Measurements from ENCODE around the gene ZNF263.

ZNF263 gene

DNA sequence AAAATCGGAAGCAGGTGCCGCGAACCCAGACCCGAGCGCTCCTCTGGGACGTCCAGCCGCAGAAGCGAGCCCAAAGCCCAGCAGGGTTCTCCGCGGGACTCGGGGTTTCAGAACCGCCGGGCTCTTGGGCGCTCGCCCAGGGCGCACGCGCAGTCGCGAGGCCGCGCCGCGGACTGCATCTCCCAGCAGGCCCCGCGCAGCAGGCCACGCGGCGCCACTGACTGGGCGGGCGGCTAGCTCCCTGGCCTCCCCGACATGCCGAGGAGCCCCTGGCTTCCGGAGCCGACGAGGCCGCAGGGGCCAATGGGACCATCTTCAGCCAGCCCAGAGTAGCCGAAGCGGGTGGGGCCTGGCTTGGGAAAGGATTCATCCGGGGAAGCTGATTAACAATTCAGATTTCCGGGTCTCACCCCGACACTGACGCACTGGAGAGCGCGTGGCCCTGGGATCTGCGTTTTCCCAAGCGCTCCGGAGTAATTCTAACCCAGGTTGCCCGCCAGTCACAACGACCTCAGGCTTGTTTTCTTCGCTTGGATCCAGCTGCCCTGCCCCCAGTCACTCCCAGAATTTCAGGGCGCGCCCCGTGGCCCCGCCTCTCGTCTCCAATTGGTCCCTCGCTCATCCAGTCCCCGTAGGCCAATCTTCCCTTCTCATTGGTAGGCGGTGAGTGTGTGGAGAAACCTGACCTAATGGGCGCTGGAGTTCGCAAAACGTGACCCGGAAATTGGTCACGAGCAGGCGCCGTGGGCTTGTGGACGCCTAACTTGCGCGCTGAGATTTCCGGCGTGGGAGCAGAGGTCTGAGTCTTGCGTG, at the start of gene ZNF263:
Gene ZNF263 (plus strand): TSS at position 762 of the 813 bp plus-strand sequence. CDS start 328 bp downstream, outside the sequence.
- DNase-seq = peak; percentile 92 to 94

DNA sequence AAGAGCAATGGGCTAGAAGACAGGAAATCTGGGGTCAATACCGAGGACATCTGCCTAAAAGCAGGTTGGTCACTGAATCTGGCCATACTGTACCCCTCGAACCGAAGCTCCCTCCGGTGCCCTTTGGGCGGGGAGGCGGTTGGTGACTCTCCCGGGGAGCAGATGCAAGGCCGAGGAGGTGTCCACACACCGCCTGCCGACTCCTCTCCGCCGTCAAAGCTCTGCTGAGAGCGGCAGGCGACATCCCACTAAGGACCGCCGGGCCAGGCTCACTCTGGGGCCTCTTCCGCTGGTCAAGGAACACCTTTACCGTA, 48.8 kb upstream of the ZNF263 start:
- DNase-seq = no peak

DNA sequence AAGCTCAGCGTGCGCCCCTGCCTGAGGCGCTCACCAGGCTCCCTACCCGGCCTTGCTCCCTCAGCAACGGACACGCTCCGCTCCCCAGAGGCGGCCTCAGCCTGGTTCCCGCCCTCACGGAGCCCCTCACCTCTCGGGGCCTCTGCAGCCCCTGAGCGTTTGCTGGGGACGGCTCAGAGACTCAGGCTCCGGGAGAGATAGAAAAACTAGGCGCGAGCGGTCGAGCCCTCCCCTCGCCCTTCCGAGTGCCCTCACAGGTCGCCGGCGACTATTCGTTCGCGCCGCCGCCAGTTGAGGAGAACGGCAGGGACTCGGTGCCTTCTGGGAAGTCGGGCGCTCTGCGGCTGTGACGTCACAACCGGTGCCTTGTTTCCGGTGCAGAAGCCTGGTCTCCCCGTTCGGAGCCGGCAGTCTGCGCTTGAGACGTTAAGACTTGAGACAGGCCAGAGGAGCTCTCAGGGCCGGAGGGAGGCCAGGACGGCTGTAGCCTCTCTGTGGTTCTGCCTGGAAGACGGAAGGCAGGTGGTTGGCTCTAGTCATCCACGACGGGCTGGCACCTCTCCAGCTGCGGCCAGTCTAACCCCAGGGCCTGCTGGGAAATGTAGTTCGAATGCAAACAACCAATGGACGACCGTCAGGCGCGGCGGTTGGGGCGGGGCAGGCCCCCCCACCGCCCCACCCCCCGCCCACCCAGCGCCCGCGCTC, 48.3 kb upstream of the ZNF263 start, which contains the start of gene ZNF200:
Gene ZNF200 (minus strand): TSS at position 302 of the 705 bp plus-strand sequence. CDS start 1,403 bp downstream, outside the sequence.
- peak; percentile 89 to 91 for DNase-seq

GRCh38 chr16:3235856-3236669, 47.2 kb upstream of the ZNF263 start:
- DNase-seq = peak; percentile 50 to 58

DNA sequence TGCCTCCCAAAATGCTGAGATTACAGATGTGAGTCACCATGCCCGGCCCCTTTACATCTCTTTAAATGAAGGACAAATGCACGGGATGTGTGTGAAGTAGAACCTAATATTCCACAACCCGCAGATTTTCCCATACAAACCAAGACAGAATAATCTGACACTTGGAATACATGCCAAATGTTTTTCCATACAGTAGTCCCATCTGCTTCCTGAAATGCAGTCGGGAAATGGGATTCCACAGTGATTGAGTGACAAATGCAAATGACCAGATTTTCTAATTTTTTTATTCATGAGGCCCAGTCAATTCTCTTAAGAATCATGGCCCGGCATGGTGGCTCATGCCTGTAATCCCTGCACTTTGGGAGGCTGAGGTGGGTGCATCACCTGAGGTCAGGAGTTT, 41.5 kb upstream of the ZNF263 start:
- no peak for DNase-seq

GRCh38 chr16:3242709-3243108, 40.6 kb upstream of the ZNF263 start:
- DNase-seq = no peak

DNA sequence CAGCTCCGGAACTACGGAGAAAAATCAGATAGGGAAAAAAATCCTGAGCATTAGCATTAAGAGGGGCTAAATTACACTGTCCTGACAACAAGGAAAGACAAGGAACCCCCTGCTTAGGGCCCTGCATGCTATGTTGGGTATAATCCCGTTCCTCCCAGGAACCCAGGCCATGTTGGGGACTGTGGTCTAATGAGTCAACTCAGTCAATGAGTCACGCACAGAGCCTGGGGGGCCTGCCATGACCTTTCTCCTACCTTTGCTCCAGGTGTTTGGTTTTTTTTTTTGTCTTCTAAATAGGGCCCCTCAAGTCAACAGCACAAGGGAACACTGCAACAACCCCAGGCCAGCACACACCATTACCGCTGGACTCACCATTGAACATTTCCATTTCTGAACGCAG, 39.4 kb upstream of the ZNF263 start:
- DNase-seq = no peak

DNA sequence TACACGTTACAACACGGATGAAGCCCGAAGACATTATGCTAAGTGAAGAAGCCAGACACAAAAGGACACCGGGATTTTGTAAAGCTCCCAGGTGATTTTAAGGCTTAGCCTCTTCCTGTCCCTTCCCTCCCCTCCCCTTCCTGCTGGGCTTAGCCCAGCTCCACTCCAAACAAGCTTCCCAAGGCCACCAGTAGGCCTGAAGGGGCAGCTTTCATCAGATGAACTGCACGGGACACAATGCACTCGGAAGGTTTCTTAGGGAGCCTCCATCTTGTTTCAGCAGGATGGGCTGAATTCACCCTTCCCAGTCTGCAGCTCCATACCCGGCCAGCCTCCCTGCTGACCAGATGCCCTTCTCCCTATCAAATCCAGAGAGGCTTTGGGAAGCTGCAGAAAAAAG, 37.3 kb upstream of the ZNF263 start:
- DNase-seq = no peak

- no peak for DNase-seq
Observed at GRCh38 chr16:3246876-3247275, 36.4 kb upstream of the ZNF263 start.

DNA sequence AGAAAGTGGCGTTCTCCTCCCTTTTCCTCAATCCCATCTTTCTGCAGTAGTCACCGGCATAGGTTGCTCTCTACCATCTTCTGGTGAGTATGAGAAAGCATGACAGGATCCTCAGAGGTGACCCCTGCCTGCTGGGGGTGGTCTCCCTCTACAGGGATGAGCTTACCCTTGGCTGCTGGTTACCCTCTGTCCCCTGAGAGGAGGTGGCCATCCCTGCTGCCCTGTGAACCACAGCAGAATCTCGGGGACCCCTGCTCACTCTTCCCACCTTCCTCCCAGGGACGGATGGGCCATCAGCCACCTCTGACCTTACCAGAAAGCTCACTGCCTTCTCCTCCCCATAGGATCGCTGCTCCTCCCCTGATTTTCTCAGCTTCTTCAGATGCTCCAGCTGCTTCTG, 34.7 kb upstream of the ZNF263 start:
- DNase-seq = no peak

DNA sequence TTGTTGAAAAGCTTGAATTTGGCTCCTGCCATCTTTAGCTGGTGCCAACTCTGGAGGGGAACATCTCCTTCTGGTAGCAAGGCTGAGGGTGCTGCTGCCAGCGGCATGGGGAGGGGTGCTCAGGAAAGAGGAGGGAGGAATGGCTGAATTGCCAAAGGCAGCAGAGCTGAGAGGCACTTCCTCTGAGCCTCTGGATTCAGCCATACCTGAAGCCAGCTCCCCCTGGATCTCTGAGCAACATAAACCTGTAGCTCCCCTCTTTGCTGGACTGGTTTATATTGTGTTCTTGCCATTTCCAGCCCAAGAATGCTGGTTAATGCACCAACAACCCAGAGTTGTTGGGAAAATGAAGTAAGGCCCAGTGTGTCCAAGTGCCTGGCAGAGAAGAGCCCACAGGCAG, 34.3 kb upstream of the ZNF263 start:
- DNase-seq = no peak

DNA sequence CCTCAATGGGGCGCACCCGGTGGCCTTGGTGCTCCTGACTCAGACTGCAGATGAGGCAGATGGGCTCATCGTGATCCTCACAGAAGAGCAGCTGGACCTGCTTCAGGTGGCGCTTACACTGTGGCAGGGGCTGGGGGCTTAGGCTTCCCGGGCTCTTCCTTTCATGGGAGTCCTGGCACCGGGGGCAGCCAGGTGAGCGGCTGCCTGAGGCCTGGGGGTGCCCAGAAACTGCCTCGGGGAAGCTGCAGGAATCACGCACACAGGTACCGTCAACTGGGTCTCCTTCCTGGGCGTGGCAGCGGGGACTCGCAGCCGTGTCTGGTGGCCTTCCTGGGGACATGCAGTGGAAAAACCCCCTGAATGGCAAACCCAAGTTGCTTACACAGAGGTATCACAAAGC, 33.8 kb upstream of the ZNF263 start:
- DNase-seq = no peak

DNA sequence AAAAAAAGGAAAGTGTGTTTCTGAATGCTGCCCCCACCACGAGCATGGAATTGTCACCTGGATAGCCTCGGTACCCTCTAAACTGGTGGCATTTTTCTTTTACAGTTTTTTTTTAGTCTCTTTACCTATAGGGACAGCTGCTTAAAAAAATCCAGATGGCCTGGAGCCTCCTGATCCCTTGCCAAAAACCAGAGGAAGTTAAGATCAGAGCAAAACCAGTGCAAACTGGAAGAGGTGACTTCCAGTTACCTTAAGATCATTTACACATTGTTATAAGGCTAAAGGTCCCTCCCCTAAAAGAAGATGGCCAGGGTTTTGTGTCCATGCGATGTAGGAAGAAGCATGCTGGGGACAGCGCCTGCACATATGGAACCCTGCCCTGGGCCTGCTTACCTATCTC, 30.3 kb upstream of the ZNF263 start:
- no peak for DNase-seq

DNA sequence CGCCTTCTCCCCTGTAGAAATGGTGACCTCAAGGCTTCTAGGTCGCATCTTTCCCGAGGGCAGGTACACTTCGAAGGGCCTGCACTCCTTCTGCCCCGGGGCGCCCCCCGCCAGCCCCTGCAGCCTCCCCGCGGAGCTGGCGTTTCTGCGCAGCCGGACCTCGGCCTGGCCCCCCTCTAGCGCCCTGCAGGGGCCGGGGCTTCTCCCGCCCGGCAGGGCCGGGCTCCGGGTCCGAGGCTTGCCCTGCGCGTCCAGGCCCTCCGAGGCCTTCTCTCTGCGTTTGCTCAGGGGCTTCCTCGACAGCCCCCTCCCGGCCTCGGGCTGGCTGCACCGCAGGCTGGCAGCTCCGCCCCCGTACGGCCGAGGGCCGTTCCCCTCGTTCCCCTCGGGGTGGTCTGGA, 29.0 kb upstream of the ZNF263 start:
- DNase-seq = no peak

DNA sequence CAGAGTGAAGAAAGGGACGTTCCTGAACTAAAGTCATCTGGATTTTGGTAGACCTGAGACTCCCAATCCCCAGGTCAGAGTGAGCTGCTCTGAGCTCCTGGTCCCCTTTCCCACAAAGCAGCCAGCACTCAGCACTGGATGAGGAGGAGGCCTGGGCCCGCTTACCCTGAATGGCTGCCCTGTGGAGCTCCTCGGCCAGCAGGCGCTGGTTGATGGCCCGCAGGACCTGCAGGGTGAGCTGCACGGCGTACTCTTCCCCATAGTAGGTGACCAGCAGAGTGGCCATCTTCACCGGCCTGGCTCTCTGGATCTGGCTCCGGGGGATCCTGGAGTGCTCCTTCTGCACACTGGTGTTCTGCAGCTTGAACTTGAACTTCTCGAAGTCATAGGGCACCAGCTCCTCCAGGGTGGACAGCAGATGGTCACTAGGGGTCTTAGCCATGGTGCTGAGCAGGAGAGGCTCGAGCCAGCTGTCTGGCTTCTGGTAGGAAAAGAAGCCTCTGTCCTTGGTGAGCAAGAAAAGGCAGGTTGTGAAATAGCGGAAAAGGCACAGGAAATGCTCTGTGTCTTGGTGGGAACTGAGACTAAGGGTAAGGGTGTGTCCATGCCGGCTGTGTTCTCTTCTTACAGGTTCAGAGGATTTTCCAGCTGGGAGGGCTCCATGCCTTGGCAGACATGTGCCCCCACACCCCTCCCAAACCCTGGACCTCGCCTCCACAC, 27.0 kb upstream of the ZNF263 start, which contains the start of gene MEFV:
Gene MEFV (minus strand): TSS at position 488 of the 720 bp plus-strand sequence. CDS start 46 bp downstream, at position 442.
- no peak for DNase-seq

DNA sequence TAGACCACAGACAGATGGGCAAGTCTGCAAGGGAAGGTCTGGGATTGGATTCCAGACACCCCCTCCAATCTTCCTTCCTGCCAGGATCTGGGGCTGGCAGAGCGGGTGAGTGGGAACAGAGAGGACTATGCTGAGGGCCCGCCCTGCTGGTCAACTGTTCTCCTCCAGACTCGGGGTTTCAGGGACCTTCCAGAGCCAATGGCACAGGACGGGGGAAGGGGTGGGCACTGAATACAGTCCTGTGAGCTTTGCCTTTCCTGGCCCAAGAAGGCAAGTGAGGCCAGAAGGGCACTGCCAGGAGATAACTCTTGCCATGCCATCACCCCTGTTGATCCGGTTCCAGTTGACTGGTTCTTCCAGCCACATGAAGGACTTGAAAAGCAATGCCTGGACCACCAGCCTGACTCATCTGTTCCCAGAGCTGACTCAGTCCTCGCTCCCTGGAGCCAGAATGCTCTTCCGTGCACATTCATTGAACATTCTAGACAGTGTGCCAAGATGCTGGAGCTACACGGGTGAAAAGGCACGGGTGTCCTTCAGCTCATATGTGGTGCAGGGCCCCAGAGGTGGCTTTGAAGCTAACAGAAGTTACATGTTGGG, 26.3 kb upstream of the ZNF263 start:
- DNase-seq = no peak

DNA sequence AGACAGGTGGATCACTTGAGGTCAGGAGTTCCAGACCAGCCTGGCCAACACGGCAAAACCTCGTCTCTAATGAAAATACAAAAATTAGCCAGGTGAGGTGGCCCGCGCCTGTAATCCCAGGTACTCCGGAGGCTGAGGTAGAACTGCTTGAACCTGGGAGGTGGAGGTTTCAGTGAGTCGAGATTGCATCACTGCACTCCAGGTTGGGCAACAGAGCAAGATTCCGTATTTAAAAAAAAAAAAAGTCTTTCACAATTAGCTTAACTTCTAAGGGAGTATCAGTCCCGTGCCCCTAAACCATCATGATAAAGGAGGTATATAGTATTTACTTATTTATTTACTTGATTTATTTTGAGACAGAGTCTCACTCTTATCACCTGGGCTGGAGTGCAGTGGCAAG, 23.5 kb upstream of the ZNF263 start:
- no peak for DNase-seq

DNA sequence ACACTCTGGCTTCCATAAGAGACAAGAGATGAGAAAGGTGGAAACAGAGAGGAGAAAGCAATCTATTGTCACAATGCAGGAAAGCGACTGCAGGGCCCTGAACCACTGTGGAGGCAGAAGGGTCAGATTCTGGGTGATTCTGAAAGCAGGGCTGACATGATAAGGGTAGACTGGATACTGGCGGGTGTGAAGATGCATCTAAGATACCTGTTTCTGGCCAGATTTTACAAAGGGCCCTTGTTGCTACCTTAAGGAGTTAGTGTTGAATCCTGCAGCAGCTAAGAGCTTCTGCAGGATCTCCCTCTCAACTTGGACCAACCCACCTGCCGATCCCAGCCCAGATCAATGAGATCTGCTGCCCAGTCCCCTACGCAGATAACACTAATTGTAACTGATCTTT, 20.8 kb upstream of the ZNF263 start:
- no peak for DNase-seq

- peak; percentile 95 to 98 for DNase-seq
Observed at GRCh38 chr16:3264137-3265036, 18.9 kb upstream of the ZNF263 start.

DNA sequence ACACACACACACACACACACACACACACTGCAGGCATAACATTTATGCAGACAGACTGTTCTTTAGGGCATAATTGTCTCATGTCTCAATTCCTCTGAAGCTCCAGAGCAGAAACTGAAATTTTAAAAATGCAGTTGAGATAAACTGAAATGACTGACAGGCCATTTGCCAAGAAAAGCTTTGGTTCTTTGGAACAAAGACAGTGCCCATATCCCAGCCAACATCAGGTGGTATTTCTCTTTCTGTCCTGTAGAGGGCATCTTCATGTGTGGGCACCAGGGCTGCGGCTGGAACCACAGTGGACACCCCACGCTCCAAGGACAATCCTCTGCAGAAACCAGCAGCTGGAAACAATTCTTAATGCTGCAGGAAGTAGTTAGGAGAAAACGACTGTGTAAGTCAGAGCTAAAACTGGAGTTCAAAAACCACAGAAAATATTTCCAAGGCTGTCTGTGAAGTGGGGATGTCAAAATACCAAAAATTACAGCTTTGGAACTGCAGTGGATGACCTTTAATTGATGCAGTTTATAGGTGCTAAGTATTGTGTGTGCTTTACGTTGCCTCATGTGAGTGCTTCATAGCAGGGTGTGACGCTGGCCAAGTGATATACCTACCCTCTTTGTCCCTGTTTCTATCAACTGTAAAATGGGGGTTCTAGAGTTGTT, 16.3 kb upstream of the ZNF263 start:
- peak in 1 of 2 donors; percentile 5 for DNase-seq

DNA sequence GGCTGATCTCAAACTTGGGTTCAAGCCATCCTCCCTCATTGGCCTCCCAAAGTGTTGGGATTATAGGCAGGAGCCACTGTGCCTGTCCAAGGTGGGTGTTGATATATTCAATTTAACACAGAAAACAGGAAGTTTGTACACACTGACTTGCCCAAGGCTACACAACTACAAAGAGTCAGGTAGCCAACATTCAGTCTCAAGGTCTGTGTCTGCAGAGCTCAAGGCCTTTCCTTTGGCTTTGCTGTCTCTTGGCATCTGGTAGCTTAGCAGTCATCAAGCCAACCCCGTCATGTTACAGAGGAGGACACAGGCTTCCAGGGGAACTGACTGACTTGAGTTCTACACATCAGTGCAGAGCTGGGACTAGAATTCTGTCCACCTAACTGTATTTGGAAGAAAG, 15.0 kb upstream of the ZNF263 start:
- DNase-seq = no peak
